HG03039 (cell line): ENCODE data around the gene ZSWIM1.

ENCODE experiments used
- ATAC-seq: cut with Tn5 transposase; IDR thresholded peaks from one replicate; pipeline ENCODE4 v1.9.1; 2021; ENCODE audit warnings: mild to moderate bottlenecking, moderate library complexity; ENCODE audit not compliant: unreplicated experiment

ZSWIM1 gene

GRCh38 chr20:45907219-45907948, 26.4 kb downstream of the ZSWIM1 start:
- no peak for ATAC-seq

- ATAC-seq, result no peak
These were observed 27.1 kb downstream of the ZSWIM1 start for GRCh38 chr20:45908084-45908483.

GRCh38 chr20:45909336-45909808, 28.3 kb downstream of the ZSWIM1 start:
- no peak for ATAC-seq

- no peak for ATAC-seq
These were observed 29.0 kb downstream of the ZSWIM1 start for GRCh38 chr20:45909817-45910669.

- peak; percentile 87 for ATAC-seq
These were observed 29.9 kb downstream of the ZSWIM1 start for GRCh38 chr20:45910670-45911485.

GRCh38 chr20:45911486-45912343, 30.7 kb downstream of the ZSWIM1 start, which contains the start of gene PLTP:
PLTP (minus strand) TSS chr20:45912155; CDS start chr20:45911452, 703 bp downstream.
- no peak for ATAC-seq

- no peak for ATAC-seq
These were observed 31.3 kb downstream of the ZSWIM1 start for GRCh38 chr20:45912344-45912682.

GRCh38 chr20:45913116-45913515, 32.1 kb downstream of the ZSWIM1 start:
- no peak for ATAC-seq

GRCh38 chr20:45917790-45918141, 36.7 kb downstream of the ZSWIM1 start:
- ATAC-seq, result no peak

GRCh38 chr20:45918182-45918737, 37.2 kb downstream of the ZSWIM1 start:
- ATAC-seq, result no peak

GRCh38 chr20:45918779-45919537, 37.9 kb downstream of the ZSWIM1 start:
- ATAC-seq, result no peak

- ATAC-seq, result no peak
These were observed 38.7 kb downstream of the ZSWIM1 start for GRCh38 chr20:45919542-45920399.

- no peak for ATAC-seq
These were observed 39.7 kb downstream of the ZSWIM1 start for GRCh38 chr20:45920462-45921336.

GRCh38 chr20:45921337-45922189, 40.5 kb downstream of the ZSWIM1 start:
- ATAC-seq, result no peak

- ATAC-seq, result no peak
These were observed 43.6 kb downstream of the ZSWIM1 start for GRCh38 chr20:45924391-45925261.
